Measurements from ENCODE around the gene STK33. TPM values are rescaled to one million over a fixed set of nuclear protein-coding genes. Genes with fewer than 3 reads are reported as not detected.

The STK33 gene
- total RNA-seq, 2 experiments from 2014 or later: not detected

DNA sequence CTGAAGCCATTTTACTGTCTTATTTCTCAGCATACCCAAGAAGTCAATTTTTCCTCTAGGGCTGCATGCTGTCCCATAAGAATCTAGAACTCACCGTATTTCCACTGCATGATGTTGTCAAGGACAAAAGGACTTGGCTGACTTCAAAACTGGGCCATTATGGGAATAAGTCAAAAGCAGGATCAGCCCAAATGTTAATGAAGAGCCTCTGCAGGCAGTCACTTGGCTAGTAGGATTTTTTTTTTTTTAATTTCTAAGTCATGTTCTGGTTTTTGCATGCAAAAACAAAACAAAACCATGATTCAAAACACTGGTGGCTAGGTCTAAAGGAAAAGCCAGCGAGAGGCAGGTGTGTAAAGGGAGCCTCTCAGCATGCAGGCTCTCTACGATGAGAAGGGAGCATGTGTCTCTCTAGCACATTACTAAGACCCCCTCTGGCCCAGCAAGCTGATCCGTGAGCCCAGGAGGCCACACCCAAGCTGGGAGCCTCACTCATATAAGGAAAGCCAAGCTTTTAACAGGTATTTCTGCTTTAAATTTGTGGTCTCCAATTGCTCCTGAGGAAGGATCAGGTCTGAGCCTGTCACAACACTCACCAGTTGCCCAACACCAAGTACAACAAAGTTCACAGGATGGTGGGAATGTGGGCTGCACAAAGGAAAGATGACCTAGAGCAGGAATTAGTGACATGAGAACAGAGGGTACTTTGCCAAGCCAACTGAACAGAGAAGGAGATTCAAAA is 21.4 kb upstream of the STK33 start:
- Mint-ChIP-seq H3K27me3 (no peaks in the 10 kb centered on the region), H3K9me3 (no peaks in the 10 kb centered on the region), H3K4me1 (ENCODE audit: low read depth) (peaks cover 5% of the 10 kb centered on the region), H3K4me3 (no peak overlapping the region), H3K36me3 (ENCODE audit: low read depth) (peaks cover 47% of the 10 kb centered on the region), H3K27ac (no peak overlapping the region)
- H3K4me1 ChIP-seq (ENCODE audit: insufficient read depth, low read length): peaks cover 4% of the 10 kb centered on the region
- H3K27ac ChIP-seq (ENCODE audit: low read depth in 1 of 2, low read length in 2 of 2): no peak overlapping the region
- no peak overlapping the region for H3K4me3 ChIP-seq (ENCODE audit: low read length)
- DNase-seq: no peak
- intact Hi-C loops (cut with DNase I, micrococcal nuclease): no loop called here
- CTCF ChIA-PET: no interaction called here
- H3K9me3 ChIP-seq (ENCODE audit: control insufficient read depth in 1 of 2, insufficient read depth in 1 of 2, low read length in 2 of 2): no peaks in the 10 kb centered on the region
- POLR2A ChIA-PET: no interaction called here
- peaks cover 16% of the 10 kb centered on the region for H3K36me3 ChIP-seq (ENCODE audit: insufficient read depth, low read length)
- no peaks in the 10 kb centered on the region for H3K27me3 ChIP-seq (ENCODE audit: control insufficient read depth in 1 of 2, insufficient read depth in 2 of 2, low read length in 2 of 2)
- TF ChIP-seq, protein P1, sequence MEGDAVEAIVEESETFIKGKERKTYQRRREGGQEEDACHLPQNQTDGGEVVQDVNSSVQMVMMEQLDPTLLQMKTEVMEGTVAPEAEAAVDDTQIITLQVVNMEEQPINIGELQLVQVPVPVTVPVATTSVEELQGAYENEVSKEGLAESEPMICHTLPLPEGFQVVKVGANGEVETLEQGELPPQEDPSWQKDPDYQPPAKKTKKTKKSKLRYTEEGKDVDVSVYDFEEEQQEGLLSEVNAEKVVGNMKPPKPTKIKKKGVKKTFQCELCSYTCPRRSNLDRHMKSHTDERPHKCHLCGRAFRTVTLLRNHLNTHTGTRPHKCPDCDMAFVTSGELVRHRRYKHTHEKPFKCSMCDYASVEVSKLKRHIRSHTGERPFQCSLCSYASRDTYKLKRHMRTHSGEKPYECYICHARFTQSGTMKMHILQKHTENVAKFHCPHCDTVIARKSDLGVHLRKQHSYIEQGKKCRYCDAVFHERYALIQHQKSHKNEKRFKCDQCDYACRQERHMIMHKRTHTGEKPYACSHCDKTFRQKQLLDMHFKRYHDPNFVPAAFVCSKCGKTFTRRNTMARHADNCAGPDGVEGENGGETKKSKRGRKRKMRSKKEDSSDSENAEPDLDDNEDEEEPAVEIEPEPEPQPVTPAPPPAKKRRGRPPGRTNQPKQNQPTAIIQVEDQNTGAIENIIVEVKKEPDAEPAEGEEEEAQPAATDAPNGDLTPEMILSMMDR (IDR thresholded peaks at IDR 0.05): no peak
- ATAC-seq (ENCODE audit: poor library complexity): no peak

DNA sequence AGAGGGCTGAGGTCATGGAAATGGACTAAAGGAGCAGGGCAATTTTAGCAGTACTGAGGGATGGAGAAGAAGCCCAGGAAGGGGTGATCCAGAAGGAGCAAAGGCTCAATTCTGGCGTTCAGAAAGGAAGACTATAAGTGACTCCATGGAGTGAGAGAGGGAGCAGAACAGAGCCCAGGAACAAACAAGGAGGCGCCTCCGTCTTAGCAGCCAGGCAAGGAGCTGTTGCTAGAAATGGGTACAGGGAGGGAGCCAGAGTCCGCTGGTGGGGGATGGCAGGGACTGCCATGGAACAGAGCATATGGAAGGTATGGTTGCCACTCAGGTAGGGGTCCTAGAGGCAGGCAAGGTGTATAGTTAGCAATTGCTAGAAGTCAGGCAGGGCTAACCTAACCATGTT is 20.5 kb upstream of the STK33 start:
- H3K27me3 ChIP-seq (ENCODE audit: control insufficient read depth in 1 of 2, insufficient read depth in 2 of 2, low read length in 2 of 2): no peaks in the 10 kb centered on the region
- intact Hi-C loops (cut with DNase I, micrococcal nuclease): no loop called here
- no peak overlapping the region for H3K4me3 ChIP-seq (ENCODE audit: low read length)
- CTCF ChIA-PET: no interaction called here
- Mint-ChIP-seq H3K27me3 (no peaks in the 10 kb centered on the region), H3K27ac (no peak overlapping the region), H3K36me3 (ENCODE audit: low read depth) (peaks cover 37% of the 10 kb centered on the region), H3K4me1 (ENCODE audit: low read depth) (peaks cover 9% of the 10 kb centered on the region), H3K4me3 (no peak overlapping the region), H3K9me3 (no peaks in the 10 kb centered on the region)
- POLR2A ChIA-PET: no interaction called here
- TF ChIP-seq, protein P1 (IDR thresholded peaks at IDR 0.05): no peak
- no peak for ATAC-seq (ENCODE audit: poor library complexity)
- no peaks in the 10 kb centered on the region for H3K9me3 ChIP-seq (ENCODE audit: control insufficient read depth in 1 of 2, insufficient read depth in 1 of 2, low read length in 2 of 2)
- no peak overlapping the region for H3K27ac ChIP-seq (ENCODE audit: low read depth in 1 of 2, low read length in 2 of 2)
- DNase-seq: no peak
- H3K4me1 ChIP-seq (ENCODE audit: insufficient read depth, low read length): peaks cover 5% of the 10 kb centered on the region
- peaks cover 15% of the 10 kb centered on the region for H3K36me3 ChIP-seq (ENCODE audit: insufficient read depth, low read length)

DNA sequence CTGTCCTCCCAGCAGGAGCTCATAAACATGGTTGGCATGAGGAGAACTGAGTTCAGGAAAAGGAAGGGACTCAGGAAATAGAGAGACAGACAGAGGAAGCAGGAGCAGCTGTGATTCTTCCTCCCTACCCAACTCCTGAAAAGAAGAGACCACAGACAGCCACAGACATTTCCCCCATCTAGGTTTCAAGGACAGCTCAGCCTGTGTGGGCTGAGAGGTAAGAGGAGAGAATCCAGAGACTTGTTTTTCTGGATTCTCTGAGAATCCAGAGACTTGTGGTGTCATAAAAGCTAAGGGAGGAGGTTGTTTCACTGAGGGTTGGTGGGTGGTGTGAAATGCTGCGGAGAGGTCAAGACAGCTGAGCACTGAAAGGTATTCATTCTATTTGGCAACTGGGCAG is 19.0 kb upstream of the STK33 start:
- no peak overlapping the region for H3K4me3 Mint-ChIP-seq
- ATAC-seq (ENCODE audit: poor library complexity) (no peak), DNase-seq (no peak)
- no peak overlapping the region for H3K27ac ChIP-seq (ENCODE audit: low read depth in 1 of 2, low read length in 2 of 2)
- peaks cover 12% of the 10 kb centered on the region for H3K36me3 ChIP-seq (ENCODE audit: insufficient read depth, low read length)
- POLR2A ChIA-PET: no interaction called here
- CTCF ChIA-PET: no interaction called here
- H3K9me3 Mint-ChIP-seq: no peaks in the 10 kb centered on the region
- peaks cover 25% of the 10 kb centered on the region for H3K36me3 Mint-ChIP-seq (ENCODE audit: low read depth)
- H3K4me1 ChIP-seq (ENCODE audit: insufficient read depth, low read length): peaks cover 5% of the 10 kb centered on the region
- H3K27me3 ChIP-seq (ENCODE audit: control insufficient read depth in 1 of 2, insufficient read depth in 2 of 2, low read length in 2 of 2): no peaks in the 10 kb centered on the region
- no peak overlapping the region for H3K4me3 ChIP-seq (ENCODE audit: low read length)
- H3K4me1 Mint-ChIP-seq (ENCODE audit: low read depth): peaks cover 9% of the 10 kb centered on the region
- H3K9me3 ChIP-seq (ENCODE audit: control insufficient read depth in 1 of 2, insufficient read depth in 1 of 2, low read length in 2 of 2): no peaks in the 10 kb centered on the region
- no peaks in the 10 kb centered on the region for H3K27me3 Mint-ChIP-seq
- H3K27ac Mint-ChIP-seq: no peak overlapping the region
- TF ChIP-seq, protein P1 (IDR thresholded peaks at IDR 0.05): no peak
- intact Hi-C loops (cut with DNase I, micrococcal nuclease): no loop called here
